KOPT-K1 (cell line): ENCODE results near the gene PLCB2.

Experiments used
- H3K27ac ChIP-seq: fragments of 200-600 bp; sonication (generic); 2 replicates; pipeline ENCODE4 v1.5.1; 2016; ENCODE audit warnings: antibody characterized with exemption, mild to moderate bottlenecking, low read depth, low read length; ENCODE audit not compliant: poor library complexity, severe bottlenecking
- H3K36me3 ChIP-seq: fragments of 200-600 bp; sonication (generic); 2 replicates; pipeline ENCODE4 v1.5.1; 2017; ENCODE audit warnings: antibody characterized with exemption, mild to moderate bottlenecking, low read length, moderate library complexity; ENCODE audit not compliant: insufficient read depth
- H3K9me3 ChIP-seq: fragments of 200-600 bp; sonication (generic); 2 replicates; pipeline ENCODE4 v1.5.1; 2017; ENCODE audit warnings: antibody characterized with exemption, low read length, mild to moderate bottlenecking; ENCODE audit not compliant: insufficient read depth, poor library complexity, severe bottlenecking

PLCB2 gene

GRCh38 chr15:40322531-40323238, 14.9 kb upstream of the PLCB2 start:
- no peak overlapping the region for H3K27ac ChIP-seq
- H3K36me3 ChIP-seq: no peaks in the 10 kb centered on the region
- no peaks in the 10 kb centered on the region for H3K9me3 ChIP-seq

GRCh38 chr15:40320931-40321371, 13.2 kb upstream of the PLCB2 start:
- no peaks in the 10 kb centered on the region for H3K36me3 ChIP-seq
- H3K27ac ChIP-seq: no peak overlapping the region
- H3K9me3 ChIP-seq: no peaks in the 10 kb centered on the region

- Histone ChIP-seq H3K9me3 (no peaks in the 10 kb centered on the region), H3K27ac (no peak overlapping the region), H3K36me3 (no peaks in the 10 kb centered on the region)
These were observed 12.7 kb upstream of the PLCB2 start for GRCh38 chr15:40320409-40320808.

DNA sequence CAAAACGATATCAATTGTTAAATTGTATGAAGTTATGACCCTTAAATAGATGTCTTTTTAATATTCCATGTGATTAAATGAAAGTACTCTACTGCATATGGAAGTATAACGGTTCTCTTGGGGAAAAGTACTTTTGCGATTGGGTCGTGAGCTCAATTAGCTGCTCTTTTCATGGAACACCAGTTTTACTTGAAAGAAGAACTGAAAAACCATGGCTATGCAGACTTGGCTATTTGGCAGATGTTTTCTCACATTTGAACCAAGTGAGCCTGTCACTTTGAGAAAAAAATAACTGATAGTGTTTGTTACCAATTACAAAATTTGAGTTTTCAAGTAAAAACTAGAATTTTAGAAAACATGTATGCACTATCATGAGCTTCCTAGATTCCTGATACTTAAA, 9.8 kb upstream of the PLCB2 start:
- H3K9me3 ChIP-seq: no peaks in the 10 kb centered on the region
- H3K36me3 ChIP-seq: no peaks in the 10 kb centered on the region
- no peak overlapping the region for H3K27ac ChIP-seq

GRCh38 chr15:40316931-40317330, 9.2 kb upstream of the PLCB2 start:
- no peaks in the 10 kb centered on the region for H3K36me3 ChIP-seq
- no peak overlapping the region for H3K27ac ChIP-seq
- no peaks in the 10 kb centered on the region for H3K9me3 ChIP-seq

GRCh38 chr15:40314723-40315276, 7.1 kb upstream of the PLCB2 start:
- no peak overlapping the region for H3K27ac ChIP-seq
- H3K9me3 ChIP-seq: no peaks in the 10 kb centered on the region
- no peaks in the 10 kb centered on the region for H3K36me3 ChIP-seq

DNA sequence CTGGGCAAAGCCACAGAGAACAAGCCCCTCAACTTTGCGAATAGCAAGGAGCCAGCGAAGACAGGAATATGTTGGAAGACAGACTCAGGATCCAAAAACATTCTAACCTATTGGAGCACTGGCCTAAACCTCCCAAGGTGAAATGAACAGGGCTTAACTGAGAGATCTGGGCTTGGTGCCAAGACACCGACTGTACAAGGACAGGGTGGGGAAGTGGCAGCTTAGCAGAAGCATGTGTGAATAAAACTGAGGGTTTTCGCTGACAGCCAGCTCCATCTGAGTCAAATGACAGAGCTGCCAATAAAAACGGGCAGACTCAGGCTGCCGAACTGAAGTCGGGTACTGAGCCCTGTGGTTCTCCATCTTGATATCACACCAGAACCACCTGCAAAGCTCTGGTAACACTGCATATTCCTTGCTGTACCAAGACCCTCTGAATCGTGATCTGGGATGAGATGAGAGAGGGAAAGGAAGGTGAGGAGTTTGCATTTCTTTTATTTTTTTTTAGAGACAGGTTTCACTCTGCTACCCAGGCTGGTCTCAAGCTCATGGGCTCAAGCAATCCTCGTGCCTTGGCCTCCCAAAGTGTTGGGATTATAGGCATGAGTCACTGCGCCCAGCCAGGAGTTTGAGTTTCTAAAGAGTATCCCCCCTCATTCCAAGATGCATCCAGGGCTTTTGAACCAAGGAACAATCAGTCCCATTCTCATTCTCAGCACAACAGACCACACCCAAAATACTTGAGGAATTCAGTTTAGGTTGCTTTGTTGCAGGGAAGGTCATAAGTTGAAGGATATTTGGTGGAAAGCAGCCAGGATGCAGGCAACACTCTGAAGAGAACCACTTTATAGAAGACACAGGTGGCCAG, 6.0 kb upstream of the PLCB2 start:
- H3K36me3 ChIP-seq: no peaks in the 10 kb centered on the region
- no peak overlapping the region for H3K27ac ChIP-seq
- no peaks in the 10 kb centered on the region for H3K9me3 ChIP-seq

DNA sequence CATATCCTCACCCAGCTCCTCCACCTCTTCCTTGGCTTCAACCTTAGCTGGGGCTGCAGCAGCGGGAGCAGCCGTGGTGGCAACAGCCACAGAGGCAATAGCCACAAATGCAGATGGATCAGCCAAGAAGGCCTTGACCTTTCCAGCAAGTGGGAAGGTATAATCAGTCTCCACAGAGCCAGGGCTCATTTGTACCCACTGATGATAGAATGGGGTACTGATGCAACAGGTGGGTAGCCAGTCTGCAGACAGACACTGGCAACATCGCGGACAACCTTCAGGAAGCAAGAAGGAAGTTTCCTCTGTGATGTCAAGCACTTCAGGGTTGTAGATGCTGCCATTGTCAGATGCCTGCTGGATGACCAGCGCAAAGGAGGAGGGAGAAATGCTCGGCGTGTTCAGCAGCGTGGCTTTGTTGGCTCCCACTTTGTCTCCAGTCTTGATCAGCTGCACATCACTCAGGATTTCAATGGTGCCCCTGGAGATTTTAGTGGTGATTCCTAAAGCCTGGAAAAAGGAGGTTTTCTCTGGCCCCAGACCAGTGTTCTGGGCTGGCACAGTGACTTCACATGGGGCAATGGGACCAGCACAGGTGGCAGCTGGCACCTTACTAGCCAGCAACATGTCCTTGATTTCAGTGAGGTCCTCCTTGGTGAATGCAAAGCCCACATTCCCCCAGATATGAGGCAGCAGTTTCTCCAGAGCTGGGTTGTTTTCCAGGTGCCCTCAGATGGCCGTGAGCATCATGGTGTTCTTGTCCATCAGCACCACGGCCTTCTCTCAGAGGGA, 4.8 kb upstream of the PLCB2 start:
- no peaks in the 10 kb centered on the region for H3K9me3 ChIP-seq
- H3K27ac ChIP-seq: no peak overlapping the region

GRCh38 chr15:40310993-40311392, 3.3 kb upstream of the PLCB2 start:
- H3K36me3 ChIP-seq: no peaks in the 10 kb centered on the region
- no peaks in the 10 kb centered on the region for H3K9me3 ChIP-seq
- H3K27ac ChIP-seq: no peak overlapping the region

More for the DNA sequence above, 4.8 kb upstream of the PLCB2 start:
- H3K36me3 ChIP-seq: no peaks in the 10 kb centered on the region

DNA sequence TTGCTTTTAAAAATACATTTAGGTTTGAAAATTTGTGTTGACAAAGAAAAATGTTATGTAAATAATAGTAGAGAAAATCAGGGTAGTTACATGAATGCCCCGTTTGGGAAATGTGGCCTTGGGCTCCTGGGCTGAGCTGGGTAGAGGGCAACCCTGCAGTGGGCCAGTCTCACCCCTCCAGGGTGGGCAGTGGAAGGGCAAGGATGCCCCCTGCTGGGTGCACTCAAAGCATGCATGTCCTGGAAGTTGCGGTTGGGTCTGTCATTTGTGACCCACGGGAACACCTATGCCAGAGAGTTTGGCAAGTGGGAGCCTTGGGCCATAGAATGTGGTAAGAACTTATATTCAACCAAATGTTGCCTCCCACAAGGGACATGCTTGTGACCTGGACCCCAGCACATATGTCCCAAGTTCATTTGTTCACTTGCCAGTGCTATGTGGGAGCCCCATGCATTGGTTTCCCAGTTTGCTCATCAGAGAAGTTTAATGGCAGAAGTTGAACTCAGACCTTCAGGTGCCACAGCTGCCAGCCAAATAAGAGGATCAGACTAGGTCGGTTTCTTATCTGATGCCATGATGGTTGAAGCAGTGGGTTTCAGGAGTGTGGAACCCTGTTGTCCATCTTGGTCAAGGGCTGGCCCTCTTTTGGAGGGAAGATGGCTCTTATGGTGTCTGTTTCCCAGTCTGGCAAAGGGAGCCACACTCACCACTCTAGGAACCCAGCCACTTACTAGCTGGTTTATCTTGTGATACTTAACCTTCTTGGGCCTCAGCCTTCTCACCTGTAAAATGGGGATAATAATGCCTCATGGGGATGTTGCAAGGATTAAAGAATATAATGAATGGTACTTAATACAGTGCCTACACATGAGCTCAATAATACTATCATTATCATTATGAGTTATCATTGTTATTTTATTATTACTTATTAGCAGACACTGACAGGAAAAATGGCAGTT, 2.5 kb upstream of the PLCB2 start:
- Histone ChIP-seq H3K36me3 (no peaks in the 10 kb centered on the region), H3K9me3 (no peaks in the 10 kb centered on the region), H3K27ac (no peak overlapping the region)

GRCh38 chr15:40309344-40309862, 1.7 kb upstream of the PLCB2 start:
- no peaks in the 10 kb centered on the region for H3K9me3 ChIP-seq
- no peaks in the 10 kb centered on the region for H3K36me3 ChIP-seq
- peak overlapping the region; percentile 99 for H3K27ac ChIP-seq

DNA sequence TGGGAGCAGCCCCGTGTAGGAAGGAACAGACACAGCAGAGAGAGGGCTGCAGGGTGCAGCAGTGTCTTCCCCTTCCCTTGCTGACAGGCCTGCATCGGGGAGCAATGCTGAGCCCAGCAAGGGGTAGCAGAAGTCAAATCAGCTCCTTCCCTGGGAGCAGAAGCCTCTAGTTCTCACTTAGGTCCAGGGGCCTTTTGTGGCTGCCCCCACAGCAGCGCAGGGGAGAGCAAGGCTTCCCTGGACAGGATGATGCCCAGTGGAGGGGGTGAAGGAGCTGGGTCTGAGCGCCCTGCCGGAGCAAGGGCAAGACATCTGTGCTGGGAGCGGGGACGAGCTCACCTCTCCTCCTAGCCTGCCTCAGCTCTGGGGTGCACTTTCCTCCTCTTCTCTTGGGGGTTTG, 827 bp downstream of the PLCB2 start:
- Histone ChIP-seq H3K27ac (peak overlapping the region; percentile 99), H3K36me3 (peaks cover 19% of the 10 kb centered on the region; the same call in 1 of the 2 replicates), H3K9me3 (no peaks in the 10 kb centered on the region)

DNA sequence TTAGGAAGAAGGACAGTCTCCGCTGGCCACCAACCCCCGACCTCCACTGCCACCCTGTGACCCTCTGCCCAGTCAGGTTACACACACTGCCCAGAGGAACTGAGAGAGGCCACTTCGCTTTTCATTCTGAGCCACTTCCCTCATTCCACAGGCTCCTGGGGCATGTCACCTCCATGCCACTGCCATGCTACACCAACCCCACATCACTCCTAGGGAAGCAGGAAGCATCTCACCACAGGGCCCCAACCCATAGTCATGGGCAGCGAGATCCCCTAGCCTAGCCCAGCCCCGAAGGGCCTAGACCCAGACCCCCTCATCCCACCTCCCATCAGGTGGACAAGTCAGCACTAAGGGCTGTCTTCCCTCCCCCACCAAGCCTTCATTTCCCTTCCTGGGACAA, 1.4 kb downstream of the PLCB2 start:
- Histone ChIP-seq H3K9me3 (no peaks in the 10 kb centered on the region), H3K36me3 (peaks cover 25% of the 10 kb centered on the region; the same call in 1 of the 2 replicates), H3K27ac (peak overlapping the region; percentile 99)

DNA sequence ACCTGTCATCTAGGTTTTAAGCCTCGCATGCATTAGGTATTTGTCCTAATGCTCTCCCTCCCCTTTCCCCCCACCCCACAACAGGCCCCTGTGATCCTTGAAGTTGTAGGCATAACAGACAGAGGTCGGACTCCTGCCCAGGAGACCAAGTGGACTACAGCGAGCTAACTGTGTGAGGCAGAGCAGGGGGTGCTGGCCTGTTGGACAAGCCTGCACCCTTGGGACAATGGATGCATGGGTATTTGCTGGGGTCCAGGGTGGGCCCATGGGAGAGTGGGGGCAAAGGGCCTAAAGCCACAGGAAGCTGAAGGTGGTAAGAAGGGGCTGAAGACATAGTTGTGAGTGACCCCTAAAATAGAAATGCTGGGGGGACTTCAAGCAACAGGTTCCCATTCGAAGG, 2.5 kb downstream of the PLCB2 start:
- no peak overlapping the region for H3K27ac ChIP-seq
- H3K36me3 ChIP-seq: peaks cover 33% of the 10 kb centered on the region; the same call in 1 of the 2 replicates
- H3K9me3 ChIP-seq: peaks cover 2% of the 10 kb centered on the region
